Measurements from ENCODE around the gene KRI1.
A peak's percentile ranks its signal among the peaks of the same experiment; 100 is the strongest.
"Not testable (repeated sequence)": the region's sequence is repeated elsewhere in the genome, so short reads cannot be mapped to it uniquely, and the experiment has no call there.

The KRI1 gene

DNA sequence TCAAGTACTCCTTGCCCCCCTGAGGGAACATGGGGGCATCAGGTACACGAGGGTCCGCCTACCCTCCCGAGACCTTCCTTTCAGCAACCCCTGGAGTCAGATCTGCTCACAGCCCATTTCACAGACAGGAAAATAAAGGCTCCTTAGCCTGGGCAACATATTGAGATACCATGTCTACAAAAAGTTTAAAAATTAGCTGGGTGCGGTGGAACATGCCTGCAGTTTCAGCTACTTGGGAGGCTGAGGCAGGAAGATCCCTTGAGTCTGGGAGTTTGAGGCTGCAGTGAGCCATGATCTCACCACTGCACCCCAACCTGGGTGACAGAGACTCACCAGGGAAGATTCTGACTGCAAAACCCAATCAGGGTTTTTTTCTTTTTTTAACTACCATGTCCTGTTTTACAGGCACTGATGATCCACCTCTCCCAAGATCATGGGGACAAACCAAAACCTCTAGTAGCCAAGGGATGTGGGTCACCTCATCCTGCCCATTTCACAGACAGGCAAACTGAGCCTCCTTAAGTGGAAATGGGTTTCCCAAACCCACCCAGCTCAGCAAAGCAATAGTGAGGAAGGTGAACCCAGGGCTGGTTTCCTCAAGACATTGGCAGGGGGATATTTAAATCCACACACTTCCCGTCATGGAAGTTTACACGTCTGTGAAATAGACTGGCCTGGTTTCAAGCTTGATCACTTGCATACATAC, 9.4 kb upstream of the KRI1 start:
- DNase-seq, result no peak

DNA sequence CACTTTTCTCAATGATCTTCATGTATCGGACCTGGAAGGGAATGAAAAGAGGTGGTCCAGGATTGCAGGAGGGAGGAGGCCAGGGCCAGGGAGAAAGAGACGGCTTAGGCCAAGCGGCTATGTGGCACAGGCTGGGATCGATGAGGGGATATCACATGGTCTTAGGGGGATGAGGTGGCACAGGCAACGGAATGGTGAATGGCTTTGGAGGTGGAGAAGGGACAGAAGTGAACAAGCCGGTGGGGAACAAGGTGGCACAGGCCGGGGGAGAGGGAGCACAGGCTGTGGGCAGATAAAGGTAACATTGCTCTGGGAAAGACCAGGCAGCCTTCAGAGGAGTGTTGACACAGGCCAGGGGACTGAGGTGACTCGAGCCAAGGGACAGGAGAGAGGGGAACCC, 8.7 kb upstream of the KRI1 start:
- DNase-seq, result no peak

DNA sequence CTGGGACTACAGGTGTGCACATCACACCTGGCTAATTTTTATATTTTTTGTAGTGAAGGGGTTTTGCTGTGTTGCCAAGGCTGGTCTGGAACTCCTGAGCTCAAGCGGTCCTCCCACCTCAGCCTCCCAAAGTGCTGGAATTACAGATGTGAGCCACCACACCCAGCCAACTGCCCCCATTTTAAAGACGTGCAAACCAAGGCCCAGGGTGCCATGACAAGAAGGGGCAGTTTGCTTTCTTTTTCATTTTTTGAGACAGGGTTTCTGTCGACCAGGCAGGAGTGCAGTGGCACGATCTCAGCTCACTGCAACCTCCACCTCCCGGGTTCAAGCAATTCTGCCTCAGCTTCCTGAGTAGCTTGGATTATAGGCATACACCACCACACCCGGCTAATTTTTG, 8.0 kb upstream of the KRI1 start:
- not testable (repeated sequence) for DNase-seq

DNA sequence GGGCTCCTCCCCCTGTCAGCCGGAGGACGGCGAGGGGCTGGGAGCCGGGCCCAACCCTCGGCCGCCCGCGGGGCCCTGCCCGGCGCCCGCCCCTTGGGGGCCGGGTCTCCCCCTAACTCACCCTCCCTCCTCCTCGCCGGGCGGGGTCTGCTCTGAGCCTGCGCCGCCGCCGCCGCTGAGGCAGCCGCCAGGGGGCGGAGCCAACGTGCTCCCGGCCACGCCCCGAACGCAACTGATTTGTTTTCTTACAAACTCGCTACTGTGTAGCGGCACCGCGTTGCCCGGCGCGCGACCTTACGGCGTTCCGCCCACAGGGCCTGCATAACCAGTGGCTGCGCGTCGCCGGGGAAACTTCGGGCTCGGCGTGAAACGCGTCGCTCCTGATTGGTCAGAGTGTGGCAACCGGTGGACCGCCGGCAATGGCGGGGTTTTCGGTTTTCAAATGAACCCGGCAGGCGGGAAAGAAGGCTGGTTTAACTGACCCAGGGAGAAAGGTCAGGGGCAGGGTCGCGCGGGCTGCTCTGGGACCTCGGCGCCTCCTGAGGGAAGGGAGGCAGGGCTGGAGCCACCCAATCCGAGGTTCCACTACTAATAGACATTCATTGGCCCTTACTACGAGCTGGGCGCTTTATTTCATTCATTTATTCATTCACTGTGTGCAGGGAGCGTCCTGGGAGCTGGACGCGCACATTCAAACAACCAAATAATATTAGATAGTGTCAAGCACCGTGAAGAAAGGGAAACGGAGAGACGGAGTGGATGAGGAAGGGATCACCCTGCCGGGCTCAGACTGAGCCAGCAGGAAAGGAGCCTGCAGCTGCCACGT, 3.2 kb upstream of the KRI1 start, which contains the start of gene CDKN2D:
Gene CDKN2D (minus strand): TSS at position 154 of the 826 bp plus-strand sequence. CDS start 326 bp downstream, outside the sequence.
- DNase-seq, result peak; percentile 99 to 100

DNA sequence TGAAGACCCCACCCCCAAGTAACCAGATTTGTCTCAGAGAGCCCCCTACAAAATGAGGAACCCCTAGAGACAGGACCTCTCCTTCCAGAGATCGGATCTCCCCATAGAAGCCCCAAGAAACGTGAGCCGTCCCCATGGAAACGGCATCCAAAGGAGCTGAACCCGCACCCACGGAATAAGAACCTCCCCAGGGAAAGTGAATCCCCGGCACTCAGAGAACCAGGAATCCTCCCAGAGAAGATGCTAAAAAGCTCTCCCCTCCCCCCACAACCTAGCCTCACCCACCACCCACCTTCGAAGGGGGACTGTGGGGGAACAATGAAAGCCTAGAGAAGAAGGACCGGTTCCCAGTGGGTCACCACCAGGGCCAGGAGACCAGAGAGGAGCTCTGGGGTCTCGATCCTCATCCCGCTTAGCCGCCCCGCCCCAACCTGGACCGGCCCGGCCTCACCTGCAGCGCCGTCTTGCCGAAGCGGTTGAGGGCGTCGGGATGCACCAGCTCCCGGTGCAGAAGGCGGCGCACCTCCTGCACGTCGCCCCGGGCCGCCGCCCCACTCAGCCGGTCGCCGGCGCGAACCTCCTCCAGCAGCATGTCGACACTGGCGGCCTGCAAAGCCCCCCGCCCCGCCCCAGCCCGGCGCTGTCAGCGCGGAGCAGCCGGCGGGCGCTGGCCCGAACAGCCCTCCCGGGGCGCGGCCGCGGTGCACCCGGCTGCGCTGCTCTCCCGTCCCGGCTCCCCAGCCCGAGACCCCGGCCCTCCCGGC, 2.4 kb upstream of the KRI1 start:
- DNase-seq, result peak; percentile 10 to 60

DNA sequence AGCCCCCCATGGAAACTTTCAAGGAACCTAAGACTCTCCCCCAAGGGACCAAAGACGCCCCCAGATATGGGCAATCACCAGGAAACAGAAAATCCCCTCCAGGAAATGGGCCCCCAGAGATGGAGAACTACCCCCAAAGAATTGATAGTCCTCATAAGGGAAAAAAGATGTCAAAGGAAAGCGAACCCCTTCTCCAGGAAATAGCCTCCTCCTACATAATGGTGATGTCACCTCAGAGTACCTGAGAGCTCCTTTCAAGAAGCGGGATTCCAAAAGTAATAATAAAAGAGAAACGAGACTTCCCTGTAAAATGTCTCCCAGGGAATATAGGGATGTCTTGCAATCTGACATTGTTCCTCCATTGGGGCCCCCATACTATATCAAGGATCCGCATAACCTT, 1.8 kb upstream of the KRI1 start:
- peak in 1 of 2 donors; percentile 43 for DNase-seq

DNA sequence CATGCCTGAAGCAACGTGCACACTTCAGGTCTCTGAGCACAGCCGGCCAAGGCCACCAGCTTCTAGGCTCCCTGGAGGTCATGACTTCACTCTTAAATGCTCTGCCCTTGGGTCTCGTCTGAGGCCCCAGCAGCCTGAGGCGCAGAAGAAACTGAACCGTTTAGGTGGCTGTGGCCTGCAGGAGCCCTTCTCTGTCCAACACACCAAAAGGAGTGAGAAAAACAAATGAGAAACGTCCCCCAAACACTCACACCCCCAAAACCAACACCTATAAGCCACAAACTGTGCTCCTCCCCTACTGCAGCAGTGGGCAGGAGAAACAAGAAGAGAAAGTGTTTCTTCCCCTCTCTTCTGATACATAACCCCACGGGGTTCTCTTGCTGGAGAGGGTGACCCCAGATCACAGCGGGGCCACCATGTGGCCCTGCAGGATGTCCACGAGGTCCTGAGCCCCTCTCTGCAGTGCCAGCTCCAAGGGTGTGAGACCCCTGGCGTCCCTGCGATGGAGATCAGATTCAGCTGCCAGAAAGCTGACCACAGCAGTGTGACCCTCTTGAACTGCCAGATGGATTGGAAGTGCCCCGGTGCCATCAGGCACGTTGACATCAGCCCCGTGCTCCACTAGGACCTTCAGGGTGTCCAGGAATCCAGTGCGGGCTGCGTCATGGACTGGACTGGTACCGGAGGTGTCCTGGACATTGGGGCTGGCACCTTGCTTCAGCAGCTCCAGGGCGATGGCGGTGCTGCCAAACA, 1.0 kb upstream of the KRI1 start:
- peak; percentile 74 to 85 for DNase-seq

DNA sequence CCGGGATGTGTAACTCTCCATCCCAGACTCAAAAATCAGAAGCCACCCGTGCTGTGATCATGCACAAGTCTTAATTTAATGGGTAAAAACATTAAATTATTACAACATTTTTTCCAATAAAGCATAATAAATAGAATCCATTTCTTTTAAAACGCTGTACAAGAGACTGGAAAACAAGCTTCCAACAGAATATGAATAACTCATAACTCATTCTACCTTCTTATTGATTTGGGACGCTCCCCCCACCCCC, 523 bp upstream of the KRI1 start:
- DNase-seq, result no peak

DNA sequence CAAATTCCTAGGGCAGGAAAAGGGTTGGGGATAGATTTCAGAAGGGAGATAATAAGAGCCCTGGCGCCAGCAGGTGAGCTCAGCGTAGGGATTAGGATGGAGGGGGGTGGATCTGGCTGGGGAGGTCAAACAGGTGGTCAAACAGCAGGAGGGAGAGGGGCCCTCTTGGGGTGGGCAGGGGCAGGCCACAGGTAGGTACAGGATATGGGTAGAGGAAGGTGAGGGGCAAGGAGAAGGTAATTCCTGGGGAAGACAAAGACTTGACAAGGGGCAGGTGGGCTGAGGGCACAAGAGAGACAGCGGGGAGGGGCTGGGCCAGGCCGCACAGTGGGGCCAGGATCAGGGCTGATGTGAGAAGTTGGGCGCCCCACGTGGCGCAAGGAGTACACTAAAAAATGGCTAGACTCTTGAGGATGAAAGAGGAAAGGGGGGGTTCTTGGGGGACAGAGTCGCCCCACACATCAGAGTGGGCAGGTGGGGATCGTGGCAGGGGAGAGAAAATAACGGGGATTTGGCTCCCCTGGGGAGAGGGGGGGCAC, 713 bp downstream of the KRI1 start:
- DNase-seq, result peak; percentile 65 to 73

DNA sequence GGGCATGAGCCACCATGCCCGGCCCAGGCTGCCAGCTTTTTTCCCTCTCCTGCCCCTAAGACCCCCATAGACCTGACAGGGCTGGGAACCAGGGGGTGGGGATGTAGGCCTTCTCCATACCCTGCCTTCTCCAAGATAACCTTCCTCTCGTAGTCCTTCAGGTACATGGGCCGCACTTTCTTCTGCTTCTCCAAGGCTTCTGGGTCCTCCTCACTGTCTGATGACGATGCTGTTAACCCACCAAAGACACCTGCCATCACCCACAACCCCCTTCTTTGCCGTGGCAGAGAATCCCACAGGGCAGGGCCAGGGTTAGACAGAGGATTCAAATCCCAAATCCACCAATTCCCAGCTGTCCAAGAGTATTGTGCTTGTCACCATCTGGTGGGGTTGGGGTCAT, 3.2 kb downstream of the KRI1 start:
- no peak for DNase-seq

DNA sequence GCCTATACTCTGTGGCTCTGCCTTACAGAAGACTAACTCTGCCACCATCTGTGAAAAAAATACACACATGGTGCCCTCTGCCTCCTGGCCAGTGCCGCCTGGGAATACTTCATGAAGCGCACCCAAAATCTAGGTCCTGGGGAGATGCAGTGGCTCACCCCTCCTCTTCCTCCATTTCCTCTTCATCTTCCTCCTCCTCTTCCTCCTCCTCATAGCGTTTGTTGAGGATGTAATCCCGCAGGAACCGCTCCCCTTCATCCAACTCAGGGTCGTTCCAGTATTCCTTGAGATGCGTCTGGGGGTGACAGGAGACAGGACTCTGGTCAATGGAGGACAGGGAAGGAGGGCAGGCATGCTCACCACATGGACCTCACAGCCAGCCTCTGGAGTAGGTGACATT, 5.7 kb downstream of the KRI1 start:
- DNase-seq, result no peak

DNA sequence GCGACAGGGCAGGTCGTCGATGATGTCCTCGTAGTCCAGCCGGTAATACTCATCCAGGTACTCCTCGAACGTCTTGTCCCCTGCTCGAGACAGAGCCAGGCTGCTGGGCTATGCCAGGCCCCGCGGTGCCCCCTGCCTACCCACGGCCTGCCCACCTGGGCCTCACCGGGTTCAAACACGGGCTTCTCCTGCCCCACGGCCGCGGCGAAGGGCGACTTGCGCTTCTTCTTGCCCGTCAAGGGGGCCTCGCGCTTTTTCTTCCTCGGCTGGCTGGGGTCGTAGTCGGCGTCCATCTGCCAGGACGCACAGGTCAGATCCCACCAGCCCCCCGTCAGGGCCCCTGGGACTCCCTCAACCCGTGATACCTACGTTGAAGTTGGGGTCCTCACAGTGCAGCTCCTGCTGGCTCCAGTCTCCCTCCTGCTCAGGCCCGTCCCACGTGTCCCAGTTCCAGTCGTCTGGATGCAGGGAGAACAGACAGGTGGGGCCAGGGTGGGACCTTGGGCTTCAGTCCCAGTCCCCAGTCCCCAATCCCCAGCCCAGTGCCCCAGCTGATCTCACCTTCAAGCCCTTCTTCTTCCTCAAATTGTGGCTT, 8.1 kb downstream of the KRI1 start:
- no peak for DNase-seq

DNA sequence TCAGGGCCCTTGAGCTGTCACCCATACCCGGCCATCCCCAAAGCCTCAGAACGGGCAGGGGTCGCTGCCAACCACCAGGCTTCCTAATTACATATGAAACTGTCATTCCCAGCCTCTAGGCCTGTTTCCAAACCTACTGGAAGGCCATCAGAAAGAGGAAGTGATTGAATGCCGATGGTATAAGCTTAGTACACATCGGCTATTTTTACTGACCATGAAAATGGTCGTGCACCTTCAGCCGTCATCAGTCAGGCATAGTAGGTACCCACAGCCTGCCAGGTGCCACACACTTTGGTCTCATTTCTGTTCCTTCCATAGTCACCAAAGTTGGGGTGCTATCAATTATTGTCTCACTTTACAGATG, 10.2 kb downstream of the KRI1 start:
- no peak for DNase-seq

DNA sequence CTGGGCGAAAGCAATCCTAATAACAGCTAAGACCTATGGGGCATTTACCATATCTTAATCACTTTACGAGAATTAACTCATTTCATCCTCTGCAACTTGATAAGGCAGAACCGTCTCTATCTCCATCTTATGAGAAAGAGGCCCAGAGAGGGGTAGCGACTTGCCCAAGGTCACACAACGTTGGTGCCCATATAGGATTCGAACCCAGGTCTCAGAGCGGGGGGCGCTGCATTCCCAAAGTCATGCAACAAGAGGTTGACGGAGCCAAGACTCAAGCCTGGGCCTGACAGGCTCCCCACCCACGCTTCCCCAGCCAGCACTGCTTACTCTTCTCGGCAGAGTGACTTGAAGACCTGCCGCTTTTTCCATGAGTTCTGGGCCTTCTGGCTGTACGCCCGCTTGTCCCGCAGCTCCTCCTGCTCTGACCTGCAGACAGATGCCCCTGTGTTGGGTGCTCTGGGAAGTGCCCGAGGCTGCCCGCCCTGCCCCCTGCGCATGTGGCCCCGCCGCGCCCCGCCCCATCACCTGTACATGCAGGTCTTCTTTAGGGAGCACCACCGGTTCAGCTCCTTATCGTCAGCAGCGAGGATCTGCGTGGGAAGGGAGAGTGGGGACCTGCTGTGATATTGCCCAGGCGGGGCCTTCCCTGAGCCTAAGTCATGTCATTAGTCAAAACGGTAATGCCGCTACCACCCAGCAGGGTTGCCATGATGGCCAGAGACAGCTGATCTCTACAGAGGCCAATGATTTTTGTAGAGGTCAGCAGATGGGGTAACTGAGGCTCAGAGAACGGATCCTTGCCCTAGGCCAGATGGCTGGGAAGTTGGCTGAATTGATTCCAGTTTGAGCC, 10.8 kb downstream of the KRI1 start:
- DNase-seq, result no peak

DNA sequence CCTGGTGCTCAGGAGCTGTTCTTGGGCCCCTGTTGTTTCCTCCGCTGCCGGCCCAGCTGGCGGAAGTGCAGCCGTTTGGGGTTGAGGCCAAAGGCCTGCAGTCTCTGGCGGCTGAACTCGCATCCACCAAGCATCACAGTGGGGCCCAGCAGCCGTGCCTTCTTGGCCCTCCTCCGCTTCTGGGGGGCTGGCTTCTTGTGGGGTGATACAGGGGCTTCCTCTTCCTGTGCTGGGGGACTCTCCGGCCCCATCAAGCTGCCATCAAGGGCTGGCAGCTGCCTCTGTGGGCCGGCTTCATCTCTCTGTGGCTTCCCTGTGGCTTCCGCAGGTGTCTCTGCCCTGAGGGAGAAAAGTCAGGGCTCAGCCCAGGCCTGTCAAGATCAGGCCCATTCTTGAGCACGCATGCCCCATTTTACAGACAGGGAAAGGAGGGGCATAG, 11.8 kb downstream of the KRI1 start:
- peak; percentile 74 to 80 for DNase-seq

DNA sequence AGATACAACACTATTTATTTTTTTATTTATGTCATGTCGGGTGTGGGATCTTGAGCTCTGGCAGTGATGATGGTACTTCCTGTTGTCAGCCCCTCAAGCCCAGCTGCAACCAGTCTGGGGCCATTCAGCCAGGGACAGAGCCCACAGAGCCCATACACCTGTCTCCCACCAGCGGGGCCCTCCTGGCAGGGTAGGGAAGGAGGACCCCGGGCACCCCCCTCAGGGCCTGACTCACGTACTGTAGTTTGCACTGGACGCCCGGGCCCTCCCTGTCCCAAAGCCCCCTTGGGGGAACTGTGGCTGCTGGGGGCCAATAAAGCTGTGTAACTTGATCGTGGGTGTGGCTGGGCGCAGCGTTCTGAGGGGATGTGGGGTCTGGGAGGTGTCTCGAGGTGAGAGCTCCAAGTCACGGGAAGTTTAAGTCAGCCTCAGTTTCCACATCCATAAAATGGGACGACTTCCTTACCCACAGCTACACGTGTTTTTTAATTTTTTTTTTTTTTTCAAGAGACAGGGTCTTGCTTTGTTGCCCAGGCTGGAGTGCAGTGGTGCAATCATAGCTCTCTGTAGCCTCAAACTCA, 12.6 kb downstream of the KRI1 start:
- DNase-seq, result peak in 1 of 2 donors; percentile 15

DNA sequence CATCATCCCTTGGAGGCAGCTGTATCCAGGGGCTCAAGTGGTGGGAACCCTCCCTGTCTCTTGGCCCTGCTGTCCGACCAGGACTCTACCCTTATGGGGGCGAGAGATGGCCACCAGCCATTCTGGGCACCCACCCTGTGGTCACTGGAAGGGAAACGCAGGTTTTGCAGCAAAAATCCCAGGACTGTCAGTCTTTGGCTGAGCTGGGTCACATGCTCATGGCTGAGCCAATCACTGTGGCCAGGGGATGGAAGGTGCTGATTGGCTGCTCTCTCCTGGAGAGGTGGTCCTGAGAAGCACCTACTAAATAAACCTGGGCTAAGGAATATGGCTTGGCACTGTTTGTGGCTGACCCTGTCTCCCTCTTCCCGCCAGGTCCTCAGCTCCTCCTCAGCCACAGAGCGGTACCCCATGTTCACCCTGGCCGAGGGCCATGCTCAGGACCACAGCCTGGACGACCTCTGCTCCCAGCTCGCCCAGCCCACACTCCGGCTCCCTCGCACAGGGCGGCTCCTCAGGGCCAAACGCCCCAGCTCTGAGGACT, 13.2 kb downstream of the KRI1 start:
- DNase-seq, result peak in 1 of 2 donors; percentile 19

DNA sequence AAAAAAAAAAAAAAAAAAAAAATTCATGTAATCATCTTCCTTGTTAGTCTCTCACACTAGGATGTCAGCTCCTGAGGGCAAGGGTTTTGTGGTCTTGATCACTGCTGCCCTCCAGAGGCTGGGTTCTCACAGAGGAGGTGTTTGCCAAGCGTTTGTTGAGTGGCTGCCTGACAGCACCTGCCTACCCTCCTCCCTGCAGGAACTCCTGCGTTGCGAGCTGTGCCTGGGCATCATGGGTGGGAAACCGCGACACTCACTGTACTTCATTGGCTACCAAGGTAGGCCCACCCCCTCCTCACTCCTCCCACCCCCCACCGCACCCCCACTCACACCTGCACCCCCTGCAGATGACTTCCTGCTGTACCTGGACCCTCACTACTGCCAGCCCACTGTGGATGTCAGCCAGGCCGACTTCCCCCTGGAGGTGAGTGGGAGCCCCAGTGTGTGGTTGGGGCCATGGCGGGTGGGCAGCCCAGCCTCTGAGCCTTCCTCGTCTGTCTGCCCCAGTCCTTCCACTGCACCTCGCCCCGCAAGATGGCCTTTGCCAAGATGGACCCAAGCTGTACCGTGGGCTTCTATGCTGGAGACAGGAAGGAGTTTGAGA, 14.0 kb downstream of the KRI1 start:
- peak; percentile 61 to 62 for DNase-seq

DNA sequence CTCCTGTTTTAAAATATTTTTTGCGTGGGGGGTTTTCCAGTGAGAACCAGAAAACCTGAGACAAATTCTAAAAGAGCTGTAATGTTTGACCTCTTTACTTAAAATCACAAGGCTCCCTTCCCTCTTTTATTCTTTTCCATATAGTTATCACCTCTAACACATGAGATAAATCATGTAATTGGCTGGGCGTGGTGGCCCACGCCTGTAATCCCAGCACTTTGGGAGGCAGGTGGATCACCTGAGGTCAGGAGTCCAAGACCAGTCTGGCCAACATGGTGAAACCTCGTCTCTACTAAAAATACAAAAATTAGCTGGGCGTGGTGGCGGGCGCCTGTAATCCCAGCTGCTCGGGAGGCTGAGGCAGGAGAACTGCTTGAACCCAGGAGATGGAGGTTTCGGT, 14.8 kb downstream of the KRI1 start:
- DNase-seq, result not testable (repeated sequence)

DNA sequence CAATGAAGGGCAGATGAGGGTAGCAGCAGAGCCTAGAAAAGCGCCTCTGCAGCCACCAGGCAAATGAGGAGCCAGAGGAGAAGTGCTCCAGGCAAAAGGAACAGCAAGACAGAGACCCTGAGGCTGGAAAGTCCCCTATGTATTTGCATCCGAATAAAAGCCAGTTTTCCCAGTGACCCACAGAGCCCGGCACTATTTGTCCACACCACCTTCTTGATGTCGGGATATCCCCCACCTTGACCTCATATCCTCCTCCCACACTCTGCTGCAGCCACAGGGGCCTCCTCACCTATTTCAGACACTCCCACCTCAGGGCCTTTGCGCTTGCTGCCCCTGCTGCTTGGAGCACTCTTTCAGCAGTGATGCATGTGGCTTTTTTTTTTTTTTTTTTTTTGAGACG, 15.5 kb downstream of the KRI1 start:
- DNase-seq, result no peak

Data from CD4-positive, alpha-beta T cell treated with Interleukin-4 for 1 hour (primary cell).